NCI-H345 (cell line): ENCODE measurements around the gene GAS6.

Experiments
- DNase-seq: peaks from one replicate; lab custom pipeline; 2025; lab: John Stamatoyannopoulos, UW

The GAS6 gene

DNA sequence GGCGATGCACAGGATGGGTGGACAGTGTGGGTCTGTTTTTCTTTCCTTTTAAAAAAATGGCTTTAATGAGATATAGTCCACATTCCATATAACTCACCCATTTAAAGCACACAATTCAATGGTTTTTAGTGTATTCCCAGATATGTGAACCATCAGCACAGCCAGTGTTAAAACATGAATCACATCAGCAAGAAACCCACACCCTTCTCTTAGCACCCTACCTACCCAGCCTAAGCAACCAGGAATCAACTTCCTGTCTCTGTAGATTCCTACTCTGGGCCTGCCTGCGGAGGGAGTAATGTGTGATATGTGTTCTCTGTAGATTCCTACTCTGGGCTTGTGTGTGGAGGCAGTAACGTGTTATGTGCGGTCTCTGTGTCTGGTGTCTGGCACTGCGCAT, 92.9 kb downstream of the GAS6 start:
- no peak for DNase-seq
